H54 (cell line): ENCODE results near the gene AFF2.

Experiments
- DNase-seq: peaks from one replicate; pipeline ENCODE4 v3.0.0; 2011; ENCODE audit warnings: low spot score, mixed read lengths; ENCODE audit not compliant: insufficient read length
- FAIRE-seq: peaks from 3 replicates; lab custom pipeline; 2011; peaks lifted over from hg19 to GRCh38; lab: Jason Lieb, UNC
- POLR2A ChIP-seq: IDR thresholded peaks from 2 replicates; pipeline ENCODE4 v1.6.1; 2011; ENCODE audit warnings: low read depth, mild to moderate bottlenecking, low read length

Gene AFF2

DNA sequence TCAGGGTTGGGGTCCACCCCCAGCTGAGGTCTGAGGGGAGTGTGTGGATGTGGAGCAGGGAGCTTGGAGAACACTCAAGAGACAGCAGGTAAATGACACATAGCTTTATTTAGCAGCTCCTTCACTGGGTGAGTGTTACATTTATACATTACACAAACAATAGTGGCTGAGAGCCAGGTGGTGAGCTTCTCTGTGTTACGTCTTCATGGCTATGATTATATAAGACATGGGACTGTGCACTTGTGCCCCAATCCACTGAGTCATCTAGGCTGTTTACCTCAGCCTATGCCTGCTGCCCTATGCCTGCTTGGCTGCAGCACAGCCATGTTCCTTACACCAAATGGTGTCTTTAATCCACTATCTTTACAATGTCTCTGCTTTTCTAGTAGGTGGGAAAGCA is 459.6 kb downstream of the AFF2 start:
- DNase-seq = no peak
- no peak for FAIRE-seq

DNA sequence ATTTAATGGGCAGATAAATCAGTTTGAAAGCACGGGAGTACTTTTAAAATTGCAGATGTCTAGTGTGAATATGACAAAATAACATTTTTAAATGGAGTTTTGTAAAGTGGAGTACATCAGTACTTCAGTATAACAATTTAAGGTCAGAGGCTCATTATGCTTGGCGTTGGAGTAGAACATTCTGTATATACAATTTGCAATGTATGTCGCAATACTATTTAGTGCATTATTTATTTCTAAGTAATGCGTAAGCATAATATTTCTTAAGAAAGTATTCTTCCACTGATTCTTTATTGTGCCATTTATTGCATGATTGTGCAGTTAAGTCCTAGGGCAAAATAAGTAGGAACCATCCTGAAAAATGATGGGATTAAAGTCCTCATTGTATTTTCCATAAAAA is 461.6 kb downstream of the AFF2 start:
- DNase-seq (no peak), FAIRE-seq (no peak)

More for the DNA sequence above, 459.6 kb downstream of the AFF2 start:
- no peak for TF ChIP-seq POLR2A

GRCh38 chrX:148976571-148977400 is 476.4 kb downstream of the AFF2 start:
- FAIRE-seq = no peak
- DNase-seq = no peak
- no peak for TF ChIP-seq POLR2A

More for the DNA sequence above, 461.6 kb downstream of the AFF2 start:
- TF ChIP-seq POLR2A = no peak

DNA sequence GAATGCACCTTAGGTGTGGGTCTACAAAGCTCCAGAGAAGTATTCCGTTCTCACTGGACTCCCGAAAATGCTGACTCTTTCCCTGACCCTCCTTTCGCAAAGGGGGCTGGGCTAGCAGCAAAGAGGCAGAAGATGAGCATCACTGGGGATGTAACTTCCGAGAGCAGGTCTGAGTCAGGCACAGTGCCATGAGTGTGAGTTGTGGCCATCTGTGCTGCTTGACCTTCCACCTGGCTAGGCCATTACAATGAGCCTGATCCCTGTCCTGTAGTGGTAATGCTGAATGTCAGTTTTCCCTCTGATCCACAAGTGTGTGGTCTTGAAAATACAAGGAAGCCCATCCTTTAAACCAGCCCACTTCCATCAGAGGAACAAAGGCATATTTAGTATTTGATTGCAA is 479.4 kb downstream of the AFF2 start:
- TF ChIP-seq POLR2A = no peak
- FAIRE-seq (no peak), DNase-seq (no peak)

DNA sequence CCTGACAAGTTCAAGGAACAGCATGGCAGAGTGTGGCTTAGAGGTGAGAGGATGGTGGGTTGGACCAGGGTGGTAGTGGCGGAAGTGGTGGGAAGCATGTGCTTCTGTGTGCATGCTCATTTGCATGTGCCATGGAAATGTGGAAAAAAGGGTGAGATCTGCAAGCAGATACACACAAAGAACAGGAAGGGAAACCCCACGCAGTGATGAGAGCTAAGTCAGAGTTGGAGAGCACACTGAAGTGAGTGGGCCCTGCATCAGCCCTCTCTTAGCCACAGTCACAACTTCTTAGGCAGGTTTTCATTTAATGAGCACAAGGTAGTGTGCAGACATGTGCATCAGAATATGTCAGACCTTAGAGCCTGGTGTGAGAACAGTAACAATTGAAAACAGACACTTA is 483.8 kb downstream of the AFF2 start:
- no peak for TF ChIP-seq POLR2A
- FAIRE-seq = no peak
- DNase-seq = no peak

DNA sequence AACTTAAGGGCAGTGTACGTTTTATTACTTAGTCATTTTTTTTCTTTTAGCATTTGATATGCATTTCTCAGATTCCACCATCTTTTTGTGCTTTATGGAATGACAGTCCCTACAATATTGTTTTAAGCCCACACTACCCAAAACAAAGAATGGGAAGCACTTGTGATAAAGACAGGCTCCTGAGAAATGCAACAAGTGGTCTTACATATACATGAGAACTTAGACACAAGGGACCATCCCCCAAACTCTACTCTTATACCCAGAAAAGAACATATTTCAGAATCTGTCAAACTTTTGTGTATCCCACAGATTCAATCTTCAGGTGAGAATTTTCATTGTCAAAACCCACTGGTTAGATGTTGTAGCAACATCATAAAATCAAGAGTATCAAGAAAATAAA is 491.1 kb downstream of the AFF2 start:
- no peak for TF ChIP-seq POLR2A
- FAIRE-seq (no peak), DNase-seq (no peak)

GRCh38 chrX:148995661-148996060 is 495.2 kb downstream of the AFF2 start:
- TF ChIP-seq POLR2A = no peak
- DNase-seq (no peak), FAIRE-seq (no peak)

DNA sequence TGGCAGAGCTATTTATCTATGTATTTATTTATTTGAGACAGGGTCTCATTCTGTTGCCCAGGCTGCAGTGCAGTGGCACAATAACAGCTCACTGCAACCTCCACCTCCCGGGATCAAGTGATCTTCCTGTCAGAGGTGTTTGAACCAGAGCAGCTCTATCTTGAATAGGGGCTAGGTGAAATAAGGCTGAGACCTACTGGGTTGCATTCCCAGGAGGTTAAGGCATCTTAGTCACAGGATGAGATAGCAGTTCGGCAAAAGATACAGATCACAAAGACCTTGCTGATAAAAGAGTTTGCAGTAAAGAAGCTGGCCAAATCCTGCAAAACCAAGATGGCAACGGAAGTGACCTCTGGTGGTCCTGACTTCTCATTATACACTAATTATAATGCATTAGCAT is 501.9 kb downstream of the AFF2 start:
- FAIRE-seq = no peak

DNA sequence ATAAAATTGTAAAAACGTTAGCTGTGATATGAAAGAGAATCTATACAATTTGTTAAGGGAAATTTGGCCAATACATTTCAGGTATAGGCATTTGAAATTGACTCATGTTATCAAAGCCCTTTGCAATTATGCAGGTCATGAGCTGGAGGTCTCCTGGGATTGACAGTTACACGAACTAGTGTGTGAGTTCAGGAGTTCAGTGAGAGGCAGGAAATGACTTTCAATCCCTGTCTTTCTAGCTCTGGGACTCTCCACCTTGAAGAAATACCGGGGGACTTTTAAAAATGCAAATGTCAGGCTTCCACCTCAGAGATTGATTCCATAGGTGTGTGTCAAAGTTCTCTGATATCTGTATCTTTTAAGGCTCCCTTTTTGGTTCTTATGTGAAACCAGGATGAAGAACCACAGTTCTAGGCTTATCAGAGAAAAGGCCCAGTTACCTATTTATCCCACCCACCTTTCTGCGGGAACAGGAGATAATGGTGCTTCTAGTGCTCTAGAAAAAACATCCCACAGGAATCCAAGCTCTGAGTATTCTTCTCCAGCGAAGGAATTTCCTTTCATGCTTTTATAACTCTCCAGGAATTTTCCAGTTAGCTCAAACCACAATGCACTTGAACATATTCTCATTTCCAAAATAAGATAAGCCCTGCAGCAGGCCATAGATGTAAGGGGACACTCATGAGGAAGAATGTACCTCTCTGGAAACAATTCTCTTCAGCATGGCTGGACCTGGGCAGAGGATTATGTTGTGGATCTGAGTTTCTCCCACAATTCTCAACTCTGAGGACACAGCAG is 503.6 kb downstream of the AFF2 start:
- DNase-seq = no peak
- no peak for FAIRE-seq
- no peak for TF ChIP-seq POLR2A

More for the DNA sequence above, 501.9 kb downstream of the AFF2 start:
- DNase-seq = no peak
- no peak for TF ChIP-seq POLR2A

- DNase-seq (no peak), FAIRE-seq (no peak)
- no peak for TF ChIP-seq POLR2A
Observed at GRCh38 chrX:149004936-149005335, 504.5 kb downstream of the AFF2 start.

GRCh38 chrX:149006235-149006634 is 505.8 kb downstream of the AFF2 start:
- TF ChIP-seq POLR2A = no peak
- DNase-seq (no peak), FAIRE-seq (no peak)

- no peak for TF ChIP-seq POLR2A
- no peak for DNase-seq
- no peak for FAIRE-seq
Observed at GRCh38 chrX:149007423-149007822, 507.0 kb downstream of the AFF2 start.

DNA sequence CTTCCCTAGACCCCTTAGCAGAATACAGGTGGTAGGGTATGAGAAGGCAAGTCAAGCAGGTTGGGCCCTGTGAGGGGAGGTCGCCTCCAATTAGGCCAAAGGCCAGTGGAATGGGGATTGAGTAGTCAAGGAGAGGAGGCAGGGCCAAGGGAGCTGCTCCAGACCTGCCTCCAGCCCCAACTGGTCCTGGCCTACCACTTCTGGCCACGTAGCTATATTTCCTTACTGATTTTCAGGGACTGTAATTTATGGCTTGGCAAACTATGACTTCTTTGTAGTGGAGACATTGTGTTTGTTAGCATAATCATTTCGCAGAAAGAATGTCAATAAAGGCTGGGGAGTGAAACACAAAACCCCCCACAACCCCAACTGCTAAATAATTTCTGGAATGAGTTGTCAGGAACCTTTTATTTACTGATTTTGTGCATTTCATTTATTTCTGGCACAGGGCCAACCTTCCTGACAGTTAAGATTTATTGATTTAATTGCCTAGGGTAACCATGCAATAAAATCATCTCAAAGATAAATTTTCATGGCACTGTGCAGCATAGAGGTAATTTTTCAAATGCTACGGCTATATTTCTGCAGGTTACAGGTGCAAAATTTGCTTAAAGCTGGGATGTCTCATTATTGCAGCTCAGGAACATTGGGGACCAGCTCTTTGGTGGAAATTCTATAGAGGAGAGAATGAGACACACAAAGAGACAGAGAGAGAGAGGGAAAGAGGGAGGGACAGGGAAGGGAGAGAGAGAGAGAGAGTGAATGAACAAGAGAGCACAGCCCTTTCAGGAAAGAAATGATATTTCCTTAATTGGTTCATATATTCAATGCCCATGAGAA is 509.8 kb downstream of the AFF2 start:
- DNase-seq = no peak
- no peak for FAIRE-seq
- TF ChIP-seq POLR2A = no peak

DNA sequence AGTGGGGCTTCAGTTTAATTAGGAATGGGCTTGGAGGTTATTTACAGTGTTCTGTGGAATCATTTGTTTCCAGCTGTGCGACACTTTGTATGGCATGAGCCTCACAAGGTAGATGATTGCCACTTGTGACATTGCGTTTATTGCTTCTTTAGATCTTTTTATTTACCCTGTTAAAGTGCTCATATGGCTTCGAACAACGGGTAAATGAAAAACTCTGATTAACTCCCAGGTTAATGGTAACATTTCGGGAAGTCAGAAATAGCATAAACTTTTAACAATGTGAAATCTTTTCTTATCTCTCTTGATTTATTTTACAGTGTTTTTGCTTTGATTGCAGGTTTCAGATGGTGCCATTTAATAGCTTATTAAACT is 510.4 kb downstream of the AFF2 start:
- no peak for TF ChIP-seq POLR2A
- DNase-seq = no peak
- no peak for FAIRE-seq

- no peak for FAIRE-seq
- no peak for TF ChIP-seq POLR2A
- no peak for DNase-seq
Observed at GRCh38 chrX:149013081-149013480, 512.7 kb downstream of the AFF2 start.
